GM18502 (cell line): ENCODE measurements around the gene MYL7.

ENCODE experiments used
- ATAC-seq: cut with Tn5 transposase; IDR thresholded peaks from one replicate; pipeline ENCODE4 v1.9.1; 2021; ENCODE audit warnings: mild to moderate bottlenecking; ENCODE audit not compliant: unreplicated experiment, poor library complexity

The MYL7 gene

DNA sequence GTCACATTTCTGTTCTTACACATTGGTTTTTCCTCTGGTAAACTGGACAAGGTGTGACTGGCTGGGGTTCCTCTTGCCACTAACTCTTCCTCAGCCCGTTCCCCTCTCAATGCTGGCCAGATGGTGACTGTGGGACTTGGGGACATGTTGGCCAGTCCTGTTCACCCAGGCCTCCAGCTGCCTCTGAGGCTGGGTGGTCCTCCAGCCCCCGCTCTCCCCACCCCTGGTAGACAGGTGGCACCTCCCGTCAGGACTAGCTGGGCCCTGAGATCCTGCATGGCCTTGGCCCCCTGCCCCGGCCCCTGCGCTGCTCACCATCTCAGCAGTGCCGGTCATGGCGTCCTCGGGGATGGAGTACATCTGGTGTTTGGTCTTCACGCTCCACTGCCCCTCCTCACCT is 10.8 kb upstream of the MYL7 start:
- no peak for ATAC-seq

- no peak for ATAC-seq
Observed at GRCh38 chr7:44150966-44151941, 10.1 kb upstream of the MYL7 start.

DNA sequence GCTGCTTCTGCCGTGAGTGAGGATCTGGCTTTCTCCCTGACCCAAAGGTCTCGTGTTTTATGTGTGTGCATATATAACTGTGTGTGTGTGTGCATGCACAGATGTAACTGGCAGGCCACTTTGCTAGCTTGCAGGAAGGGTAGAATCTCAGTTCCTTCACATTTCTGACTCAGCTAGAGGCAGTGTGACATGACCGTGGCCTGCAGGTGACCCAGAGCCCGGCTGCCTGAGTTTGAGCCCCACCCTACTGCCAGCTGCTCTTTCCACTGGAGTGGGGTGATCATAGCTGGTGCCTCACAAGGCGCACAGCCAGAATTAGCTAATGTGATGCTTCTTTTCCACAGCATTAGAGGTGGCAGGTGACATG is 9.3 kb upstream of the MYL7 start:
- peak; percentile 53 for ATAC-seq

GRCh38 chr7:44149571-44150465 is 8.7 kb upstream of the MYL7 start:
- ATAC-seq: no peak

- no peak for ATAC-seq
Observed at GRCh38 chr7:44148961-44149536, 7.9 kb upstream of the MYL7 start.

DNA sequence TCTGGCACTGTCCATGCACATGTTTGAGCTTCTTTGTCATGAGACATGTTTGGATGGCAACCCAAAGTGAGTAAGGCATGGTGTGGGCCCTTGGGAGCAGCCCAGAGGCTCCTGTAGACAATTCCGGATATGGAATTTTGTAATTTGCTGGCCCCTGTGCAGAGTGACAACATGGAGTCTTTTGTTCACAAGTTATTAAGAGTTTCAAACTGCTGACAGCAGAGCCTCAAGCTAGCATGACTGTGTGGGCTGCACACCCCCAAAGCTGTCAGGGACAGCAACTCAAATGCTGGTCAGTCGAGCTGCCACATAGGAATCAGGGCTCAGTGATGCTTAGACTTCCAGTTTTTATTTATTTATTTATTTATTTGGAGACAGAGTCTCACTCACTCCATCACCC is 7.0 kb upstream of the MYL7 start:
- no peak for ATAC-seq

GRCh38 chr7:44147026-44147991 is 6.2 kb upstream of the MYL7 start:
- ATAC-seq: no peak

DNA sequence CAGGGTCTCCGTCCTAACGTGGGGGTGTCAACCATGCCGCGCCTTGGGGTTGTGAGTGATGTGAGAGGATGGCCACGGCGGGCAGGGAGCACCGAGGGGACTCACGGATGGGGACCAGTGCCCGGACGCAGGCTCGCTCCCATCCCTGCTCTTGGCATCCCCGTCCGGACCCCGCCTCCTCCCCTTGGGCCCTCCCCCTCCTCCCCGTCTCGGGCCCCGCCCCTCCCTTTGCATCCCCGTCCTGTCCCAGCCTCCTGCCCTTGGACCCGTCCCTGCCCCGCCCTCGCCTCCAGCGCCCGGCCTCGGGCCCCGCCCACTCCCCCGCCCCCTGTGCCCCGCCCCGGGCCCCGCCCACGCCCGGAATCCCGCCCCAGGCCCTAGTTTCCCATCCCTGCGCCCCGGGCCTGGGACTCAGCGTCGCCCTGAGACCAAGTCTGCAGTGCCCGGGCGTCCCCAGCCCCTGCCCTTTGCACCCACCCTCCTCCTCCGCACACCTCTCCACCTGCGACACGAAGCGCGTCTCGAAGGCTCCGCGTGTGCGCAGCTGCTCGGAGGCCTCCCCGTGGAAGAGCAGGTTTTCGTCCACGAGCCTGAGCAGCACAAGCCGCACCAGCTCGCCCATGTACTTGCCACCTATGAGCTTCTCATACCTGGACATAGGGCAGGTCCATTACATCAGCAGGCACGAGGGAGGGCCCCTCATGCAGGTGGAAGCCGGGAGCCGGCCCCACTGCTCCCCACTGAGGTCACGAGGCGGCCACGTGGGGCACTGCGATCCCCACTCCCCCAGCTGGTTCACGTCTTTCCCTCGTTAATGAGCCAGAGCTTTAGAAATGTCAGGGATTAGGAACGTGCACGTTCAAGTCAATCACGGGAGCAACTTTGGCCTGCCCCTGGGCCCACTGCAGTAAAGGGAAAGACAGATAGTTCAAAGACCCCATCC is 5.1 kb upstream of the MYL7 start:
- peak; percentile 52 for ATAC-seq

- ATAC-seq: no peak
Observed at GRCh38 chr7:44145479-44145968, 4.4 kb upstream of the MYL7 start.

DNA sequence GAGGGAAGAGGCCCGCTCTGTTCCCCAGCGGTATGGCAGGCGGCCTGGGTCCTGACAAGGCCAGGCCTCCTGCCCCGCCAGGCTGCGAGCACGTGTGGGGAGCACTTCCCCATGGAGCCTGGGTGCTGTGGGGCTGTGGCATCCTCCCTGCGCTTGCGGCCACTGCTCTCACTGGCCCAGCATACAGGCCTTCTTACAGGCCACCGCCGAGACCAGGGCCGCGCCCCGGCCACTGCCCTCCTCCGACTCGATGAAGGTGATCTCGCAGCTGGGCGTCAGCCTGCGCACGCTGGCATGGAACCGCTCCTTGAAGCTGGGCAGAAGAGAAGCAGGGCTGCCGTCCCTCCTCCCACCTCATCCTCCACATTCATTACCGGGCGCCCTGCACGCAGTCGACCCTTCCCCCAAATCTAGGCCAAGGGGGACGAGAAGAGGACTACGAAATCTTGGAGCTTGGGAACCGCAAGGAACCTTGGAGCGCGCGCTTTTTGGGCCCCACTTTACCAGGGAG is 3.9 kb upstream of the MYL7 start:
- no peak for ATAC-seq

DNA sequence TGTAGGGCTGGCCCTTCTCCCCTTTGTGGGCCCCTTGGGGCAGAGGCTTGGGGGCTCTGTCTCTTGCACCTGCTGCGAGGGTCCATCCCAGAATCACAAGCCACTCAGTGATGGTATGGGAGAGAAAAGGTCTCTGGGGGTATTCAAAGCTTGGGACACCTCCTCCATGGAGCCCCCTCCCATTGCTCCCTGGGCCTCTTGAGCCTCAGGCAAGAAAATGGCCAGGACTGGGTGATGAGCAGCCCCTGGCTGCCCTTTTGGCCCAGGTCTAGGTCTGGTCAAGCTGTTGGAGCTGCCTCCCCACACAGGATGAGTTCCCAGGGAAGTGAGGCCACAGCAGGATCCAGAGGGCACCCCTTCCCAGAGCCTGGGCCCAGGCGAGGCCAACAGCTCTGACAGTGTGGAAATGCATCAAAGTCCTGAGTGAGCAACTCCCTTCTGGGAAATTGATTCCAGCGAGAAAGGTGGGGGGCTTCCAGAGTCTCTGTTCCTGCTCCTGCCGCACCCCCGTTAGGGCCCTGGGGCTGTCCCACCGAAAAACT is 3.4 kb upstream of the MYL7 start:
- ATAC-seq: no peak

DNA sequence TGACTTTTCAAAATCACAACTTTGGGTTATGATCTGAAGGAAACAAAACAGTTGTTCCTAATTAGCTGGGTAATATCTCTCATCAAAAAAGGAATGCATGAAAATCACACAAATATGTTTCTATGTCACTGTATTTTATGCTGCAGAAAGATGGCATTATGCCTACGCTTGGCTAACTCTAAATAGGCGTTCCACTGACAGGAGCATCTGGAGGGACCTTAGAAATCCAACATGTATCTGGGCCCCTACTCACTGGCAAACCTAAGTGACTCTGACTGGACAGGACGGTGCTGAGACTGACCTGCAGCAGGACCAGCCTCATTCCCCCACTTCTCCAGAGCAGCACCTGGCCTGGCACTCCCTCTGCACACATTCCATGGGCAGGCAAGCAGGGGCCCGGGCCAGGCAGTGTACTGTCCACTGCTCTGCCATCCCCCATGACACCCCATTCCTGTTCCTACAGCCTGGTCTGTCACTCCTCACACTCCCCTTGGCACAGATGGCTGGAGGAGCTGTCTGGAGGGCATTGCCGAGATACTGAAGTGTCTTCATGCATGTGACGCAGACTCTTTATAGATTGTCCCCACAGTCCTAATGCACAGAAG is 2.6 kb upstream of the MYL7 start:
- ATAC-seq: no peak

DNA sequence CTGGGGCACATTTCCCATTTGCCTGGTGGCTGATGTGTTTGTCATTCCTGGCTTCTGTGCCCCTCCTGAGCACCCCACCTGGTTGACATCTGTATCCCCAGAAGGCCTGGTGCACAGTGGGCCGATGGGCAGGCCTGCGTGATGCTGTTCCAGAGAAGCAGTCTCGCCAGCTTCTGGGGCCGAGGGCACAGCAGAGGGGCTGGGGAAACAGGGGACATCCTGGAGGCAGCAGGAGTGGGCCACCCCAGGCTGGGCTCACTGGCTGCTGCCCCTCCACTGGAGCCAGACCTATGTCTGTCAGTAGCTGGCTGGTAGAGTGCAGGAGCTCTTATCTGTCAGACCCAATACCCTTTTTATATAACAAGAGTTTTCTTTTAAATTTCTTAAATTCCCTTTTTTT is 896 bp upstream of the MYL7 start:
- no peak for ATAC-seq

DNA sequence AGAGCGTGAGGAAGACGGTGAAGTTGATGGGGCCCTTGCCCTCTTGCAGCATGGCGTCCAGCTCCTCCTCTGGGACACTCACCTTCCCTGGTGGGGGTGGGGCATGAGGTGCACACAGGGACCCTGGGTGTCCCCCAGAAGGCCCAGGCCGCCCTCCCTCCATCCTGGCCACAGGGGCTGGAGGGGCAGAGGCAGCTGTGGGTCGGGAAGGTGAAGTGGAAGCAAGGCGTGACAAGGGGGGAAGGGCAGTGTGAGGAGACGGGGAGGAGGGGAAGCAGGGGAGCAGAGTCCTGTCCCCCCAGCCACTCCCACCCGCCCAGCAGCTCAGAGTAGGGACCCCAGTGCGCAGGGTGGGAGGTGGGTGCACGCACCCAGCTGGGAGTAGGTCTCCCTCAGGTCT is 791 bp downstream of the MYL7 start:
- no peak for ATAC-seq

DNA sequence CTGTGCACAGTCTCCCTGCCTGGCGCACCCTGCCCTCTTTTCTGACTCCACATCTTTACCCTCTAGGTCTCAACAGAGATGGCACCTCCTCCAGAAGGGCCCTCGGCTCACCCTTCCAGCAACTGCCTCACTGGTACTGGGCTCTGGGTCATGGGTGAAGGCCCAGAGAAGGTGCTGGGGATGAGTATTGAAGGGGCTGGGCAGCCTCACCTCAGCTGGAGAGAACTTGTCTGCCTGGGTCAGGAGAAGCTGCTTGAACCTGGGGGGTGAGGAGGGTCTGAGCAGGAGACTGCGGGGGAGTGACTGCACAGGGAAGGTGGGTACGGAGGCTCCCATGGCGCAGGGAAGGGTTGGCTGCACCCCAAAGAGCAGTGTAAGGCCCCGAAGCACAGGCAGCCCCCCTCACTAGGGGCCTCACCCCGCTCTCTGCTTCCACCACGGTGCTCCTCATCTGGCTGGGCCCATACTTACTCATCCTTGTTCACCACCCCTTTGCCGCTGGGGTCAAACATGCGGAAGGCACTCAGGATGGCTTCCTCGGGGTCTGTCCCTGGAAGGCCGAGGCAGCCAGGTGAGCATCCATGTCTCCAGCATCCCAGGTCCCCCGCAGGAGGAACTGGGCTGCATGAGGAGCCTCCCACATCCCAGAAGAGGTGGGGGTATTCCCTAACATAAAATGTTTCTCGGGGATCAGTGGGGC is 1.7 kb downstream of the MYL7 start:
- ATAC-seq: no peak

DNA sequence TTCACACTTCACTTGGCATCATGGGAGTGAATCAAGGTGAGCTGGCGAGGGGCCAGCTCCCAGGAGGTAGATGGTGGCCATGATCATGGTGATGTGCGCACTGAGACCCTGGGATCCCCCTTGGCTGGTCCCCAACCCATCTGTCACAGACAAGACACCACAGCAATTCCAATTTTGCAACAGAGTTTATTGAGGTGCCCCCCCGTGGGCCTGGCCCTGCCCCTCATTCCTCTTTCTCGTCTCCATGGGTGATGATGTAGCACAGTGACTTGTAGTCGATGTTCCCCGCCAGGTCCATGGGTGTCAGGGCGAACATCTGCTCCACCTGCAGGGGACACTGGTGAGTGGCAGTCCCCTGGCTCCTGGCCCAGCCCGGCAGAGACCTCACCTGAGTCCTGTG is 2.4 kb downstream of the MYL7 start:
- no peak for ATAC-seq

DNA sequence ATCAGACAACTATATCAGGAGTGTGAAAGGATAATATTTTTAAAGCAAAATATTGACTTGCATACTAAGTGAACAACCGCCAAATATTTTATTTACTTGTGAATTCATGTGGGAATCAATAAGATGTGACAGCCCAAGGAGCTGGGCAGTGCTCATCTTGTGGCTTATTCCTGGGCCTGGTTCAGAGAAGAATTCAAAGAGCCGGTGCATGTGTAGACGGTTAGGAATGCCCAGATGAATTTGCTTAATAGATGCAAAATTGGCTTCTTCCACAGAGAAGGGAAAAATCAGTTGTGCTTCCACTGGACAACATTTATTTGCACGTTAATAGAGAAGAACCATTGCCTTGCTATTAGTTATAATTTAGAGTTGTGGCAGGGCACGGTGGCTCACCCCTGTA is 4.4 kb downstream of the MYL7 start:
- no peak for ATAC-seq
